H9 (cell line): ENCODE data around the gene KLK15. TPM values are rescaled to one million over a fixed set of nuclear protein-coding genes. Genes with fewer than 3 reads are reported as not detected.

Source experiments
- DNase-seq: peaks from one replicate; pipeline ENCODE4 v3.0.0-alpha.2; 2017
- H2AFZ ChIP-seq: one replicate; pipeline ENCODE4 v1.6.1; 2013; ENCODE audit warnings: mild to moderate bottlenecking, low read length, control low read depth, moderate library complexity
- H2AK5ac ChIP-seq: 2 replicates; pipeline ENCODE4 v1.6.1; 2013; ENCODE audit warnings: low read length, control low read depth, mixed read lengths; ENCODE audit not compliant: insufficient read length
- H2BK120ac ChIP-seq: one replicate; pipeline ENCODE4 v1.6.1; 2013; ENCODE audit warnings: low read depth, mild to moderate bottlenecking, low read length, control low read depth, inconsistent platforms; ENCODE audit not compliant: poor library complexity, severe bottlenecking
- H2BK12ac ChIP-seq: 2 replicates; pipeline ENCODE4 v1.6.1; 2013; ENCODE audit warnings: low read length, control low read depth, mixed read lengths, low read depth; ENCODE audit not compliant: insufficient read length
- H2BK15ac ChIP-seq: 2 replicates; pipeline ENCODE4 v1.6.1; 2013; ENCODE audit warnings: low read depth, low read length, control low read depth
- H2BK20ac ChIP-seq: one replicate; pipeline ENCODE4 v1.6.1; 2013; ENCODE audit warnings: low read depth, mild to moderate bottlenecking, low read length, control low read depth, inconsistent platforms; ENCODE audit not compliant: poor library complexity, severe bottlenecking
- H2BK5ac ChIP-seq: 2 replicates; pipeline ENCODE4 v1.6.1; 2013; ENCODE audit warnings: low read length, control low read depth, mixed read lengths; ENCODE audit not compliant: insufficient read length
- H3K14ac ChIP-seq: 2 replicates; pipeline ENCODE4 v1.6.1; 2013; ENCODE audit warnings: low read length, control low read depth; ENCODE audit not compliant: insufficient read depth
- H3K18ac ChIP-seq: 2 replicates; pipeline ENCODE4 v1.6.1; 2013; ENCODE audit warnings: low read depth, mild to moderate bottlenecking, mixed read lengths, low read length, control low read depth; ENCODE audit not compliant: insufficient read length
- H3K23ac ChIP-seq: 2 replicates; pipeline ENCODE4 v1.6.1; 2013; ENCODE audit warnings: low read length, control low read depth, mixed read lengths, low read depth; ENCODE audit not compliant: insufficient read length
- H3K23me2 ChIP-seq: 2 replicates; pipeline ENCODE4 v1.6.1; 2013; ENCODE audit warnings: low read depth, mild to moderate bottlenecking, mixed read lengths, low read length, control low read depth; ENCODE audit not compliant: insufficient read length, poor library complexity, severe bottlenecking
- H3K27ac ChIP-seq: 2 replicates; pipeline ENCODE4 v1.5.1; 2013; ENCODE audit warnings: low read length, control low read depth, mixed read lengths, low read depth; ENCODE audit not compliant: insufficient read length
- H3K27me3 ChIP-seq: 2 replicates; pipeline ENCODE4 v1.6.1; 2013; ENCODE audit warnings: low read length, control low read depth, inconsistent platforms; ENCODE audit not compliant: insufficient read depth
- H3K4ac ChIP-seq: 2 replicates; pipeline ENCODE4 v1.6.1; 2013; ENCODE audit warnings: low read depth, mild to moderate bottlenecking, control low read depth, inconsistent platforms, low read length, moderate library complexity
- H3K4me1 ChIP-seq: 2 replicates; pipeline ENCODE4 v1.6.1; 2013; ENCODE audit warnings: low read length, control low read depth, inconsistent platforms; ENCODE audit not compliant: insufficient read depth
- H3K4me2 ChIP-seq: 2 replicates; pipeline ENCODE4 v1.6.1; 2013; ENCODE audit warnings: low read length, control low read depth, mixed read lengths; ENCODE audit not compliant: insufficient read length, insufficient read depth
- H3K56ac ChIP-seq: 2 replicates; pipeline ENCODE4 v1.6.1; 2013; ENCODE audit warnings: low read depth, mild to moderate bottlenecking, mixed read lengths, low read length, control low read depth; ENCODE audit not compliant: insufficient read length
- H3K79me1 ChIP-seq: 2 replicates; pipeline ENCODE4 v1.6.1; 2013; ENCODE audit warnings: low read depth, mild to moderate bottlenecking, moderate library complexity, low read length, control low read depth, inconsistent platforms; ENCODE audit not compliant: insufficient read depth, poor library complexity, severe bottlenecking
- H3K79me2 ChIP-seq: 2 replicates; pipeline ENCODE4 v1.6.1; 2013; ENCODE audit warnings: low read length, control low read depth, inconsistent platforms; ENCODE audit not compliant: insufficient read depth
- H3K9ac ChIP-seq: 2 replicates; pipeline ENCODE4 v1.6.1; 2013; ENCODE audit warnings: low read length, control low read depth, mixed read lengths; ENCODE audit not compliant: insufficient read length; ENCODE audit errors: extremely low read depth
- H3K9me3 ChIP-seq: one replicate; pipeline ENCODE4 v1.6.1; 2013; ENCODE audit warnings: low read depth, low read length, inconsistent platforms; ENCODE audit not compliant: control insufficient read depth
- H3T11ph ChIP-seq: one replicate; pipeline ENCODE4 v1.6.1; 2013; ENCODE audit warnings: mild to moderate bottlenecking, low read length, control low read depth, inconsistent platforms
- H4K20me1 ChIP-seq: one replicate; pipeline ENCODE4 v1.6.1; 2013; ENCODE audit not compliant: control insufficient read depth, insufficient read length, insufficient read depth
- H4K5ac ChIP-seq: 2 replicates; pipeline ENCODE4 v1.6.1; 2013; ENCODE audit warnings: low read depth, mild to moderate bottlenecking, mixed read lengths, low read length, control low read depth; ENCODE audit not compliant: insufficient read length
- H4K8ac ChIP-seq: replicated peaks from 2 replicates; pipeline ENCODE4 v1.6.1; 2013; ENCODE audit warnings: low read length, control low read depth, mixed read lengths, low read depth; ENCODE audit not compliant: insufficient read length
- H4K91ac ChIP-seq: 2 replicates; pipeline ENCODE4 v1.6.1; 2013; ENCODE audit warnings: low read depth, mild to moderate bottlenecking, moderate library complexity, mixed read lengths, low read length, control low read depth; ENCODE audit not compliant: insufficient read length
- H3K27ac Mint-ChIP-seq, 3 experiments: 2 replicates in 2 of 3; 3 replicates in 1 of 3; pipeline ENCODE4 v1.8.0; 2020 to 2021; ENCODE audit warnings: mixed read lengths in 3 of 3, mild to moderate bottlenecking in 1 of 3, moderate library complexity in 1 of 3
- H3K27me3 Mint-ChIP-seq: 2 replicates; pipeline ENCODE4 v1.8.0; 2021; ENCODE audit warnings: low read depth, mild to moderate bottlenecking, moderate library complexity, mixed read lengths
- H3K36me3 Mint-ChIP-seq, 3 experiments: 2 replicates in 2 of 3; 3 replicates in 1 of 3; pipeline ENCODE4 v1.8.0; 2020 to 2021; ENCODE audit warnings: low read depth in 3 of 3, mixed read lengths in 3 of 3; ENCODE audit not compliant: insufficient read depth in 1 of 3
- H3K4me1 Mint-ChIP-seq, 2 experiments: 2 replicates each; pipeline ENCODE4 v1.8.0; 2020; ENCODE audit warnings: mixed read lengths in 2 of 2
- H3K4me3 Mint-ChIP-seq, 2 experiments: 2 replicates in 1 of 2; 3 replicates in 1 of 2; pipeline ENCODE4 v1.8.0; 2020 to 2021; ENCODE audit warnings: mild to moderate bottlenecking in 2 of 2, mixed read lengths in 2 of 2, moderate library complexity in 1 of 2
- H3K9me3 Mint-ChIP-seq, 2 experiments: 2 replicates in 1 of 2; 3 replicates in 1 of 2; pipeline ENCODE4 v1.8.0; 2020; ENCODE audit warnings: mild to moderate bottlenecking in 2 of 2, mixed read lengths in 2 of 2, moderate library complexity in 1 of 2
- CTCF ChIP-seq: fragments of 200-600 bp; sonication (generic); conservative IDR thresholded peaks from 3 replicates; pipeline ENCODE4 v1.8.0; 2021; ENCODE audit warnings: antibody characterized with exemption, mild to moderate bottlenecking
- WGBS: extraction: QIAGEN DNeasy Blood & Tissue Kit; methylation state at CpG from one replicate; pipeline ENCODE4 v1.1.7; 2013; ENCODE audit warnings: missing lambda C conversion rate, low lambda C conversion rate, mixed read lengths; ENCODE audit not compliant: insufficient read length; ENCODE audit errors: extremely low coverage; 5-methylcytosine and 5-hydroxymethylcytosine counted together
- total RNA-seq: library from RNA; stranded (reverse); gene quantifications from 2 replicates; pipeline ENCODE4 v1.2.1, GENCODE V29; 2021

Gene KLK15
- total RNA-seq, 1 experiment from 2014 or later: not detected

- peaks cover 12% of the 10 kb centered on the region; the same call in 1 of the 2 replicates for H3K27me3 ChIP-seq
Observed at GRCh38 chr19:50818859-50819472, 14.4 kb downstream of the KLK15 start.

More at GRCh38 chr19:50818859-50819472, 14.4 kb downstream of the KLK15 start:
- no peak overlapping the region for H2AFZ ChIP-seq
- no peak overlapping the region for H3K9ac ChIP-seq
- H2BK15ac ChIP-seq: no peak overlapping the region
- peaks cover 0 to 2% (median 0%) of the 10 kb centered on the region in 3 experiments; a peak in 4 of 7 replicates for H3K36me3 Mint-ChIP-seq
- peaks cover 33 to 42% of the 10 kb centered on the region in 2 experiments for H3K4me1 Mint-ChIP-seq
- no peak overlapping the region for H4K5ac ChIP-seq
- no peaks in the 10 kb centered on the region for H4K20me1 ChIP-seq
- H3K79me2 ChIP-seq: no peaks in the 10 kb centered on the region
- no peak overlapping the region for H3K23ac ChIP-seq
- H4K91ac ChIP-seq: no peak overlapping the region
- peaks cover 8% of the 10 kb centered on the region for H3K23me2 ChIP-seq
- DNase-seq: no peak
- H3K4ac ChIP-seq: no peak overlapping the region
- H3K27ac Mint-ChIP-seq: no peak overlapping the region
- H3K79me1 ChIP-seq: no peaks in the 10 kb centered on the region
- H2BK20ac ChIP-seq: no peak overlapping the region
- H3K27ac ChIP-seq: no peak overlapping the region
- peak overlapping the region; percentile 76 to 87; a peak in 4 of 5 replicates for H3K4me3 Mint-ChIP-seq
- H2BK5ac ChIP-seq: no peak overlapping the region
- no peak overlapping the region for H3K14ac ChIP-seq
- H3K4me2 ChIP-seq: peak overlapping the region; percentile 68
- H2BK120ac ChIP-seq: no peak overlapping the region
- H3K9me3 Mint-ChIP-seq: peaks cover 3 to 4% of the 10 kb centered on the region in 2 experiments; a peak in 3 of 5 replicates
- no peak overlapping the region for H3T11ph ChIP-seq
- no peak overlapping the region for H2AK5ac ChIP-seq
- H3K4me1 ChIP-seq: peaks cover 5% of the 10 kb centered on the region; the same call in 1 of the 2 replicates
- no peak for TF ChIP-seq CTCF
- H2BK12ac ChIP-seq: no peak overlapping the region
- WGBS: no CpG with 5 or more reads among the region's 12 CpGs
- no peaks in the 10 kb centered on the region for H3K9me3 ChIP-seq
- H3K56ac ChIP-seq: no peak overlapping the region
- no peak overlapping the region for H4K8ac ChIP-seq
- H3K18ac ChIP-seq: no peak overlapping the region
- peaks cover 89% of the 10 kb centered on the region for H3K27me3 Mint-ChIP-seq
